Measurements from ENCODE around the gene TBCE.
"Not testable (repeated sequence)": the region's sequence is repeated elsewhere in the genome, so short reads cannot be mapped to it uniquely, and the experiment has no call there.

The TBCE gene

DNA sequence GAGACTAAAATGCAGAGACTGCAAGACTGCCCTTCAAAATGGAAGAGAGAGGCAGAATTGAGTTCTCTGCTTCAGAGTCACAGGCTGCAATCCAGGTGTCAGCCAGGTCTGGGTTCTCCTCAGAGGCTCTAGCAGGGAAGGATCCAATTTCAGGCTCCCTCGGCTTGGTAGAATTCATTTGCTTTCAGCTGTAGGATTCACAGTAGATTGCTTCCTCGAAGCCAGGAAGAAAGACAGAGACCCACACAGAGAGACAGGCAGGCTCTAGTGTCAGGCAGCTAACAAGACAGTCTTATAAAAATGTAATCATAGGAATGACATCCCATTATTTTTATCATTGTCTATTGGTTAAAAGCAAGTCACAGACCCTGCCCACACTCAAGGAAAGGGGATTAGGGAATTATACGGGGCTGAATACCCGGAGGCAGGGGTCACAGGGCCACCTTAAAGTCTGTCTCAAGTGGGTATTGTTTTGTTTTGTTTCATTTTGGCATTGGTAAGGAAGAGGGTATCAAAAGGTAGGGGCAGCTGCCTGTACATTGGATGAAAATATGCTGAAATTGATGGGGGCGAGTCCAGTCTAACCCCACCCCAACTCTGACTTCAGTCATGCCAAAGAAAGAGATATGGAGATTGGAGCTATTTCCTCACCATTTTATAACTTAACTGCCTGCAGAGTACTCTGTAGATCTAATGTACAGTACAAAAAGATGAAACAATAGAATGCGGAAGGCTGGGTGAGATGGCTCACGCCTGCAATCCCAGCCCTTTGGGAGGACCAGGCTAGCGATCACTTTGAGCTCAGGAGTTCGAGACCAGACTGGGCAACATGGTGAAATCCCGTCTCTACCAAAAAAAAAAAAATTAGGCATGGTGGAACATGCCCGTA lies 9.5 kb upstream of the TBCE start:
- DNase-seq, result no peak

DNA sequence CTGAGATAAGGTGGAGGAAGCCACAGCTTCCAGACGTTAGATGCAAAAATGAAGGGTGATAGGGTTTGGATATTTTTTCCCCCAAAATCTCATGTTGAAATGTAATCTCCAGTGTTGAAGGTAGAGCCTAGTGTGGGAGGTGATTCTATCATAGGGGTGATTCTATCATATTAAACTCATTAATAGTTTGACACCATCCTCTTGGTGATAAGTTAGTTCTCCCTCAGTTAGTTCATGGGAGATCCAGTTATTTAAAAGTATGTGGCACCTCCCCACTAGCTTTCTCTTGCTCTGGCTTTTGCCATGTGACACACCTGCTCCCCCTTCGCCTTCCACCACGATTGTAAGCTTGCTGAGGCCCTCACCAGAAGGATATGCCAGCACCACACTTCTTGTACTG lies 8.3 kb upstream of the TBCE start:
- no peak for DNase-seq

DNA sequence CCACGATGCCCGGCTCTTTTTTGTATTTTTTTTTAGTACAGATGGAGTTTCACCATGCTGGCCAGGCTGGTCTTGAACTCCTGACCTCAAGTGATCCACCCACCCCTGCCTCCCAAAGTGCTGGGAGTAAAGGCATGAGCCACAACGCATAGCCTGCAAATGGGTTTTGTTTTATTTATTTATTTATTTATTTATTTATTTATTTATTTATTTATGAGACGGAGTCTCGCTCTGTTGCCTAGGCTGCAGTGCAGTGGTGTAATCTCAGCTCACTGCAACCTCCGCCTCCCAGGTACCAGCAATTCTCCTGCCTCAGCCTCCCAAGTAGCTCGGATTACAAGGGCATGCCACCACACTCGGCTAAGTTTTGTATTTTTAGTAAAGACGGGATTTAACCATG lies 3.0 kb upstream of the TBCE start:
- not testable (repeated sequence) for DNase-seq

DNA sequence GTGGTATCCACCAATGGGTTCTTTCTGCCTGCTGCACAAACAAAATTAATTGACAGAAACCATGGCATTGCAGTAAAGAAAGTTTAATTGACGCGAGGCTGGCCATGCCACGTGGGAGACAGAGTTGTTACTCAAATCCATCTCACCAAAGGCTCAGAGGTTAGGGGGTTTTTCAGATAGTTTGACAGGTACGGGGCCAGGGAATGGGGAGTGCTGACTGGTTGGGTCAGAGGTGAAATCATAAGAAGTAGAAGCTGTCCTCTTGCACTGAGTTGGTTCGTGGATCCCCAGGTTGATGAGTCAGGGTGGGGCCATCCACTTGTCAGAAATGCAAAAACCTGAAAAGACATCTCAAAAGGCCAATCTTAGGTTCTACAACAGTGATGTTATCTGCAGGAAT lies 941 bp upstream of the TBCE start:
- DNase-seq, result peak; percentile 70

DNA sequence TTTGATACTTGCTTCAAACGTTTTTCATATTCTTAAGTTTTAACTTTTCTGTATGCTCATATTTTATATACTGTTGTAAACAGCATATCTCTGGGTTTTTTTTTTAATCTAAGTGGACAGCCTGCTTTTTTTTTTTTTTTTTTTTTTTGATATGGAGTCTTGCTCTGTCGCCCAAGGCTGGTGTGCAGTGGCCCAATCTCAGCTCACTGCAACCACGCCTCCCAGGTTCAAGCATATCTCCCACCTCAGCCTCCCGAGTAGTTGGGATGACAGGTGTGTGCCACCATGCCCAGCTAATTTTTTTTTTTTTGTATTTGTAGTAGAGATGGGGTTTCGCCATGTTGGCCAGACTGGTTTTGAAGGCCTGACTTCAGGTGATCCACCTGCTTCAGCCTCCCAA lies 1.2 kb downstream of the TBCE start:
- no peak for DNase-seq

DNA sequence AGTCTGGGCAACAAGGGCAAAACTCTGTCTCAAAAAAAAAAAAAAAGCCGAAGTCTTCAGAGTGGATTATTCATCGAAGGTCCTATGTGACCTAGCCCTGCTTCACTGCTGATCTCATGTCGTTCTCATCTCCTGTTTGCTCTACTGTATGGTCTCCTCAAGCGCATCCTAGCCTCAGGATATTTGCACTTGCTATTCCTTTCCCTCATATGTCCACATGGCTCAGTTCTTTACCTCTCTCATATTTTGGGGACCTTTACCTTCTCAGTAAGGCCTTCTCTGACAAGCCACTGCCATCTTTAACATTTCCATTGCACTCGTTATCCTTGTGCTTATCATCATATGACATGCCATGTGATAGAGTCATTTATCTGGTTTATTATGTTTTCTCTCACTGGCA lies 2.6 kb downstream of the TBCE start:
- no peak for DNase-seq

DNA sequence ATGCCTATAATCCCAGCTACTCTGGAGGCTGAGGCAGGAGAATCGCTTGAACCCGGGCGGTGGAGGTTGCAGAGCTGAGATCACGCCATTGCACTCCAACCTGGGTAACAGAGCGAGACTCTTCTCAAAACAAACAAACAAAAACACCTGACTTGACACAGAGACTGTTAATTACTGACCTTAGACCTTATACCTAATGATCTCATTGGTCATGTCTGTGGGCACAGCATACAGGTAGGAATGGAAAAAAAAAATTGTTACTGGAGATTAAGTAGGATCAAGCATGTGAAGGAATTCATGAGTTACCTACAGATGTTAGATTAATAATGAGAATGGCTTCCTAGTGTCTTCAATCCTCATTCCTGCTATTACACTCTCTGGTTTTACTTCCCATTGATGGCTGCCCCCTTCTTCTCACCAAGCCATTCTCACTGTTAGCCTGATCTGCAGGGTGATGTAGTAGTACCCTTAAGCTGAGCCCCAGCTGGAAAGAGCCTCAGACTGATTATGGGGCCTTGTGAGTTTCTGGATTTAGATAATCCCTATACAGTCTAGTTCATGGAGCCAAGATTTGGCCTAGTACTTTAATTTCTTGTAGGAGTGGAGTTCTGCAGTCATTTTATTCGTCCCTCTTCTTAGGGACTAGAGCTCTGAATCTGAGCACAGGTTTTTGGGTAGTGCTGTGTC lies 8.8 kb downstream of the TBCE start:
- no peak for DNase-seq

DNA sequence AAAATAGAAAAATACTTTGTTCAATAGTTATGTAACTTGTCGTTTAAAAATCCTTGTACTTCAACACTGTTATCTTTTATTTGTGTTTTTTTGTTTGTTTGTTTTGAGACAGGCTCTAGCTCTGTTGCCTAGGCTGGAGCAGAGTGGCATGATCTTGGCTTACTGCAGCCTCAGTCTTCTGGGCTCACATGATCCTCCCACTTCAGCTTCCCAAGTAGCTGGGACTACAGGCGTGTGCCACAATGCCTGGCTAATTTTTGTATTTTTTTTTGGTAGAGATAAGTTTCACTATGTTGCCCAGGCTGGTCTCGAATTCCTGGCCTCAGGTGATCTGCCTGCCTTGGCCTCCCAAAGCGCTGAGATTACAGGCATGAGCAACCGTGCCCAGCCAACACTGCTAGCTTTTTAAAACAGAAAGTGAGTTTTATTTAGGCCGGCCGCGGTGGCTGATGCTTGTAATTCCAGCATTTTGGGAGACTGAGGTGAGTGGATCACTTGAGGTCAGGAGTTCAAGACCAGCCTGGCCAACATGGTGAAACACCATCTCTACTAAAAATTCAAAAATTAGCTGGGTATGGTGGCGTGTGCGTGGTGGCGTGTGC lies 11.0 kb downstream of the TBCE start:
- DNase-seq, result not testable (repeated sequence)

DNA sequence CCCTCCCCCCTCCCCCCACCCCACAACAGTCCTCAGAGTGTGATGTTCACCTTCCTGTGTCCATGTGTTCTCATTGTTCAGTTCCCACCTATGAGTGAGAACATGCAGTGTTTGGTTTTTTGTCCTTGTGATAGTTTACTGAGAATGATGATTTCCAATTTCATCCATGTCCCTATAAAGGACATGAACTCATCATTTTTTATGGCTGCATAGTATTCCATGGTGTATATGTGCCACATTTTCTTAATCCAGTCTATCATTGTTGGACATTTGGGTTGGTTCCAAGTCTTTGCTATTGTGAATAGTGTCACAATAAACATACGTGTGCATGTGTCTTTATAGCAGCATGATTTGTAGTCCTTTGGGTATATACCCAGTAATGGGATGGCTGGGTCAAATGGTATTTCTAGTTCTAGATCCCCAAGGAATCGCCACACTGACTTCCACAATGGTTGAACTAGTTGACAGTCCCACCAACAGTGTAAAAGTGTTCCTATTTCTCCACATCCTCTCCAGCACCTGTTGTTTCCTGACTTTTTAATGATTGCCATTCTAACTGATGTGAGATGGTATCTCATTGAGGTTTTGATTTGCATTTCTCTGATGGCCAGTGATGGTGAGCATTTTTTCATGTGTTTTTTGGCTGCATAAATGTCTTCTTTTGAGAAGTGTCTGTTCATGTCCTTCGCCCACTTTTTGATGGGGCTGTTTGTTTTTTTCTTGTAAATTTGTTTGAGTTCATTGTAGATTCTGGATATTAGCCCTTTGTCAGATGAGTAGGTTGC lies 14.9 kb downstream of the TBCE start:
- DNase-seq, result not testable (repeated sequence)

DNA sequence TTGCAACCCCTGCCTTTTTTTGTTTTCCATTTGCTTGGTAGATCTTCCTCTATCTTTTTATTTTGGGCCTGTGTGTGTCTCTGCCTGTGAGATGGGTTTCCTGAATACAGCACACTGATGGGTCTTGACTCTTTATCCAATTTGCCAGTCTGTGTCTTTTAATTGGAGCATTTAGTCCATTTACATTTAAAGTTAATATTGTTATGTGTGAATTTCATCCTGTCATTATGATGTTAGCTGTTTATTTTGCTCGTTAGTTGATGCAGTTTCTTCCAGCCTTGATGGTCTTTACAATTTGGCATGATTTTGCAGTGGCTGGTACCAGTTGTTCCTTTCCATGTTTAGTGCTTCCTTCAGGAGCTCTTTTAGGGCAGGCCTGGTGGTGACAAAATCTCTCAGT lies 18.4 kb downstream of the TBCE start:
- not testable (repeated sequence) for DNase-seq

DNA sequence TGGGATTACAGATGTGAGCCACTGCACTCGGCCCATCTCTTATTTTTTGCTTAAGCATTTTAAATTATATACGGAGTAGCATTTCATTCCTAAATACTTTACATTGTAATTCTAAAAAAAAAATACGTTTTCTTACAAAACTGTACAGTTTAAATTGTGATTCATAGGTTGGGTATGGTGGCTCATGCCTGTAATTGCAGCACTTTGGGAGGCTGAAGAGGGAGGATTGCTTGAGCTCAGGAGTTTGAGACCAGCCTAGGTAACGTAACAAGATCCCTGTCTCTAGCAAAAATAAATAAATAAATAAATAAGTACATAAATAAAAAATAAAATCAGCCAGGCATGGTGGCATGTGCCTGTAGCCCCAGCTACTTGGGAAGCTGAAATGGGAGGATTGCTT lies 24.6 kb downstream of the TBCE start:
- no peak for DNase-seq

DNA sequence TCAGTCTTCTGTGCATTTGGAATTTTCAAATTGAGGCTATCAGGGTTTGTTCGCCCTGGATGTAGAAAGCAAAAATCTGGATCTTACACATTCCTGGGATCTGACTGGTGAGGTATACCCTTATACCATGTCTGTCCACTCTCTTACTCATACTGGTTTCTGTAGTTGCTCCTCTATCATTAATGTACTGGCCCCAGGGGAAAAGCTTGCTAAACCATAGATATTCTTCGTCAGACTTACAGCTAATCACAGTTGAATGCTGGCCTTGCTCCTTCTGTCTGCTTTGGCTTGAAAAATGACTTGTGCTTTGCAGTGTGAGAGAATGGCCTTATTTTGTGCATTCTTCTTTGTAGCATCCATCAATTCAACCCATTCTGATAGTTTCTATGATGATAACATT lies 30.5 kb downstream of the TBCE start:
- no peak for DNase-seq

DNA sequence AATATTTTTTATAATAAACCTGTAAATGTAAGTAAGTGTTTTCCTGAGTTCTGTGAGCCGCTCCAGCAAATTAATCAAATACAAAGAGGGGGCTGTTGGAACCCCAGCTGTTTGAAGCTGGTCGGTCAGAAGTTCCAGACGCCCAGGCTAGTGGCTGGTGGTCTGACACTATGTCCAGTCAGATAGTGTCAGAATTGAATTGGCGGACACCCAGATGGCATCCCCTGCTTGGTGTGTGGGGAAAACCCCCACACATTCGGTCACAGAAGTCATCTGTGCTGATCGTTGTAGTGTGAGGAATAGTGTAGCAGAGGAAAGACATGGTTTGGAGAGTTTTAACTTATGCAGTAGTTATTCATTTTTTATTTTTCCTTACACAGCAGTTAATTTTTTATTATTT lies 32.4 kb downstream of the TBCE start:
- no peak for DNase-seq

DNA sequence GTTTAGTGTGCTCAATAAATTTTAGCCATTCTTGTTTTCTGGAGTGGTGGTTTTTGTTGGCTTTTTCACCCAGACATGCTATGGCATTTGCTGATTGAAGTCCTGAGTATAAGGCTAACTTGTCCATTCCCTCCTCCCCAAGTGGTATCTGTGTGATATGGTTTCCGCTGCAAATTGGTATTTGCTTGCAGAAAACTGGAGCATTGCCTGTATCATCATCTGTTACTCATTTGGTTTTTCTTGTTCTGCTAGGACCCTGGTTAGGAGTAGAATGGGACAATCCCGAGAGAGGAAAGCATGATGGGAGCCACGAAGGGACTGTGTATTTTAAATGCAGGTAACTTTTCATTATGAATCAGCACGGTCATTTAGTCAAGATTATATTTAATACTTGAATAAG lies 34.0 kb downstream of the TBCE start:
- no peak for DNase-seq

DNA sequence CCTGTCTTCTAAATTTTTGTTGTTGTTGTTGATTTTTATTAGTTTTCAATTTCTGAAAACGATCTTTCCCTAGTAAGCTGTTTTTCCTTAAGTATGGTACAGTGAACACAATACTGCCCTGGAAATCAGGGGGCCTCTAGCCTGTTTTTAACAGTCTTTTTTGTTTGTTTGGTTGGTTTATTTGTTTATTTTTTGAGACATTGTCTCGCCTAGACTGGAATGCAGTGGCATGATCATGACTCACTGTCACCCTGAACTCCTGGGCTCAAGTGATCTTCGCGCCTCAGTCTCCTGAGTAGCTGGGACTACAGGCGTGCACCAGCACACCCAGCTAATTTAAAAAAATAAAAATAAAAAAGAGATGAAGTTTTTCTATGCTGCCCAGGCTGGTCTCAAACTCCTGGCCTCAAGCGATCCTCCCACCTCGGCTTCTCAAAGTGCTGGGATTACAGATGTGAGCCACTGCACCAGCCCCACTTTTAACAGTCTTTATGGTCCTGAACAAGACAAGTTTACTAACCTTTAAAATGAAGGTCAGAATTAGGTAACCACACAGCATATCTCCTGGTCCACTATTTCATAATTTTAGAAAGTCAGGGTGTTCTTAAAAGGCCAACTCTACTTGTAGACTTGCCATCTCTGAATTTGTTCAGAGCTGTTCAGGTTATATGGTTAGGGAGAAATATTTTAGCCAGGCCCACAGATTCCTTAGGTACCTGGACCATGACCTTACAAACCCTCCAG lies 35.4 kb downstream of the TBCE start:
- DNase-seq, result no peak

DNA sequence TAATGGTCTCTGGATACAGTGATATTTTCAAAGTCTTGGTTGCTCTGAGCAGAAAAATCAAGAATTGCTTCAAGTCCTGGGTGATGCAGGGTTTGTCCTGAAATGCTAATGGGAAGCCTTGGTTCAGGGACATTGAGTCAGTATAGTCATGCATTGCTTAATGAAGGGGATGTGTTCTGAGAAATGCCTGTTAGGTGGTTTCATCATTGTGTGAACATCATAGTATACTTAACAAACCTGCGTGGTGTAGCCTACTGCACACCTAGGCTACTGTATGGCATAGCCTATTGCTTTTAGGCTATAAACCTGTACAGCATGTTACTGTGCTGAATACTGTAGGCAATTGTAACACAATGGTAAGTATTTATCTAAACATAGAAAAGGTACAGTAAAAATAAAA lies 36.4 kb downstream of the TBCE start:
- no peak for DNase-seq

DNA sequence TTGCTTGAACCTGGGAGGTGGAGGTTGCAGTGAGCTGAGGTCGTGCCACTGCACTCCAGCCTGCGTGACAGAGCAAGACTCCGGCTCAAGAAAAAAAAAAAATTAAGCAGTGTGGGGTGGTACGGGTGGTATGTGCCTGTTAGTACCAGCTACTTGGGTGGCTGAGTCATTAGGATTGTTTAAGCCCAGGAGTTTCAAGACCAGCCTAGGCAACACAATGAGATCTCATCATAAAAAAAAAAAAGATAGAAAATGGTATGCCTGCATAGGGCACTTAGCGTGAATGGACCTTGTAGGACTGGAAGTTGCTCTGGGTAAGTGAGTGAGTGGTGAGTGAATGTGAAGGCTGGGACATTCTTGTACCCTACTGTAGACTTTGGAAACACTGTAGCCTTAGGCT lies 37.0 kb downstream of the TBCE start:
- DNase-seq, result no peak

DNA sequence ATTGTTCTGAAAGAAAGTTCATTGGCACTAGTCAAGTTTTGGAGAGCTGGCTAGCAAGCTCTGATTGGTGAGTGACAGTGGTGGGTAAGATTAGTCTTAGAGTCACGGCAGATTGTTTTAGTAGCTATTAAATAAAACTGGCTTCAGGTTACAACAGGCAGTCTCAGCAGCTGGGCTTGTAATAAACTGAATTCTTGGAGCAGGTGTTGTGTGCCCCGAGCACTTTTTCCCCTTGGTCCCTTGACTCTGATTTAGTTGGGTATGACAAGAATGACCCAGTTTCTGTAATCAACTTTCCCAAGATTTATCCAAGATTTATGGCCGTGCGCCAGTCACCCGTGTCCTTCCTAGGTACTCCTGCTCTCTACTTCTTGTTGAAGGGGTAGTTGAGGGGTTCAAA lies 40.2 kb downstream of the TBCE start:
- no peak for DNase-seq

DNA sequence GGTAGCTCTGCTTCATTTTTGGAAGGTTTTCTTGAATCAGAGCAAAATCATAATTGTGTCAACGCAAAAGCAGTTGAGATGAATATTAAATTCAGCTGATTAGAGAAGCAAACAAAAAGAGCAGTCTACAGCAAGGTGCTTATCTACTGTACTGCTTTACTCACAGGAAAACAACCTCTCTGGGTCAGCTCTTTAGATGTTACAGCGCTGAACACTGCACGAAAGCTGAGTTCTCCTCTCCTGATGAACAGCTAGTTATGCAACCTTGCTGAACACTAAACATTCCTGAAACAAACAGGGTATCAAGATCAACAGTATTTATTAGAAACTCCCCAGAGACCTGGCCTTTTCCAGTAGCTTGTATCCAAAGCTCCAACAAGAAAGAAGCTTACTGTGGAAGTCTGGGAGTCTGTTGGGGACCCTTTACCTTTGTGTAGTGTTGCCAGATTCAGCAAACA lies 41.3 kb downstream of the TBCE start:
- DNase-seq, result no peak

DNA sequence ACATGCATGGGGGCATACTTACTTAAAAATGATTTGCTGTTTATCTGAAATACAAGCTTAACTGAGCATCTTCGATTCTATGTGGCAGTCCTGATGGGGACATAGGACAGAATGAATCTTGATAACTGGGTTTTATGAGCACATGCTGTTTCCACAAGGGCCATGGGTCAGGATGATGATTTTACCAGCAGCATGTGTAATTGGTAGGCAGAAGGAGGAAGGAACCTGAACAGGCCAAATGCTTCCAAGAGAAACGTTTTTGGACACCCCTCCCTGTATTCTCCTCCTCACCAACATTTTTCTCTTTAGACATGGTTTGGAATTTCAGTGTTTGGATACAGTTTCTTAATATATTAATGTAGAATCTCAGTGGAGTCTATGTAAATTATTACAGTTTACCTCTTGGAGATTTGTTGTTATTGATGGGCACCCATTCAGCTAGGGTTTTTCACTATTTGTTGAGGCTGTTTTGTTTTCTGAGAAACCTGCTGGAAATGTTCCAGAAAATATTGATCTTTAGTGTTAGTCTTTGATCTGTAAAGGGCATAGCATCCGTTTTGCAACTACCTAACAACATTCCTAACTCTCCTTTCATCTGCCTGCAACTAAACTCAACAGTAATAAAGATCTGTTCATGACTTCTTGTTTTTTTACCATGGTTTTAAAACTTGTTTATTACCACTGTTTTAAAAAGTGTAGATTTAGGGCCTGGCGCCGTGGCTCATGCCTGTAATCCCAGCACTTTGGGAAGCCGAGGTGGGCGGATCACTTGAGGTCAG lies 42.0 kb downstream of the TBCE start:
- no peak for DNase-seq

DNA sequence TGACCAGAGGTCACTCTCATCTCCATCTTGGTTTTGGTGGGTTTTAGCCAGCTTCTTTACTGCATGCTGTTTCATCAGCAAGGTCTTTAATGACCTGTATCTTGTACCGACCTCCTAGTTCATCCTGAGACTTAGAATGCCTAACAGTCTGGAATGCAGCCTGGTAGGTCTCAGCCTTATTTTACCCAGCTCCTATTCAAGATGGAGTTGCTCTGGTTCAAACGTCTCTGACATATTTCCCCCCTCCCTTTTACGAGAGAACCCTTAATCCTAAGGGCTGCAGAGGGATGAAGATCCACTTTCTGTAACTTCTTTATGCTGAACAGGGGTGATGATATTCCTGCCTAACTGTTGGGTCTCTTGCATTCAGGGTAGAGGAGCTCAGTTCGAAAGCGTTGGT lies 43.2 kb downstream of the TBCE start:
- DNase-seq, result no peak
